Subcutaneous adipose tissue (tissue), 4 donors: ENCODE measurements around the gene DLG2. TPM values are rescaled to one million over a fixed set of nuclear protein-coding genes. Genes with fewer than 3 reads are reported as not detected.

Source experiments
- total RNA-seq, 4 donors: library from RNA; depleted of rRNA; stranded (reverse); fragments of >200 nt; gene quantifications; one replicate each; pipeline ENCODE4 v1.1.0, GENCODE V29; 2016
- TF ChIP-seq, protein P1 (sequence below): fragments of 450-650 bp; IDR thresholded peaks from one replicate; pipeline ENCODE4 v1.5.1; 2016; ENCODE audit warnings: low read depth, mild to moderate bottlenecking, control low read depth, antibody characterized with exemption, moderate library complexity

The DLG2 gene
- total RNA-seq, 4 donors from 2014 or later: 3.6 to 7.0 (median 6.1) TPM

DNA sequence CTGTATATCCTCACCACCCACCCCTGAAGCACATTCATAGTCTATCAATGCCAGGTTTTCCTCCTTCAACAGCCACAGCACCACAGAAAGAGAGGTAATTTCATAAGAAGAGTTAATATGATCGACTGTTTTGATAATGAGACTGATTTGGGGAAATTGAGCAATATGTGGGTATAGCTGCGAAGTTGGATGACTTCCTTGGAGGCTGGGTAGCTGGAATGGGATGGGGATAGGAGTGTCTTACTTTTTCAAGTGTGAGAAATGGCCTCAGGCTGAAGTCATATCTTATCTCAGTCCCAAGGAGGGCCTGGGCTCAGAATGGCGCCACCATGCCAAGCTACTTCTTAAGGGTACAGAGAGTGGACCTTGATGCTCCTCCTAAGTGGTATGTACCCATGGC, 2153.4 kb downstream of the DLG2 start:
- TF ChIP-seq, protein P1, sequence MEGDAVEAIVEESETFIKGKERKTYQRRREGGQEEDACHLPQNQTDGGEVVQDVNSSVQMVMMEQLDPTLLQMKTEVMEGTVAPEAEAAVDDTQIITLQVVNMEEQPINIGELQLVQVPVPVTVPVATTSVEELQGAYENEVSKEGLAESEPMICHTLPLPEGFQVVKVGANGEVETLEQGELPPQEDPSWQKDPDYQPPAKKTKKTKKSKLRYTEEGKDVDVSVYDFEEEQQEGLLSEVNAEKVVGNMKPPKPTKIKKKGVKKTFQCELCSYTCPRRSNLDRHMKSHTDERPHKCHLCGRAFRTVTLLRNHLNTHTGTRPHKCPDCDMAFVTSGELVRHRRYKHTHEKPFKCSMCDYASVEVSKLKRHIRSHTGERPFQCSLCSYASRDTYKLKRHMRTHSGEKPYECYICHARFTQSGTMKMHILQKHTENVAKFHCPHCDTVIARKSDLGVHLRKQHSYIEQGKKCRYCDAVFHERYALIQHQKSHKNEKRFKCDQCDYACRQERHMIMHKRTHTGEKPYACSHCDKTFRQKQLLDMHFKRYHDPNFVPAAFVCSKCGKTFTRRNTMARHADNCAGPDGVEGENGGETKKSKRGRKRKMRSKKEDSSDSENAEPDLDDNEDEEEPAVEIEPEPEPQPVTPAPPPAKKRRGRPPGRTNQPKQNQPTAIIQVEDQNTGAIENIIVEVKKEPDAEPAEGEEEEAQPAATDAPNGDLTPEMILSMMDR: no peak

DNA sequence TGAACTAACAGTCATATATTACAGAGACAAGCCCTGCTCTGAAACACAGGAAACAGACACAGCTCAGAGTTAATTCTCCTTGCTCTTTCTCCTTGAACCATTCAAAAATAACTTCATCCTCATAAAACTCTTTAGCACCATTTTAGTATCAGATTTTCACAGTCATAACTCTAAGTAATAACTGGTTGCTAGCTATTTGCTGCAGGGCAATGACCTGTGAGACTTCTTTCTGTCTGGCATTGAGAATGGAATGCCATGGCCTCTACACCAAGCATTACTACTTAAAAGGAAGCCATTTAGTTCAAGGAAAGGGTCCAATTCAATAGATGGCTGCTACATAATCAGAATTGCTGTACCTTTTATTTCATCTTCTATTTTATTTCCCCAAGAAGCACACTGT, 2154.3 kb downstream of the DLG2 start:
- TF ChIP-seq, protein P1: no peak

DNA sequence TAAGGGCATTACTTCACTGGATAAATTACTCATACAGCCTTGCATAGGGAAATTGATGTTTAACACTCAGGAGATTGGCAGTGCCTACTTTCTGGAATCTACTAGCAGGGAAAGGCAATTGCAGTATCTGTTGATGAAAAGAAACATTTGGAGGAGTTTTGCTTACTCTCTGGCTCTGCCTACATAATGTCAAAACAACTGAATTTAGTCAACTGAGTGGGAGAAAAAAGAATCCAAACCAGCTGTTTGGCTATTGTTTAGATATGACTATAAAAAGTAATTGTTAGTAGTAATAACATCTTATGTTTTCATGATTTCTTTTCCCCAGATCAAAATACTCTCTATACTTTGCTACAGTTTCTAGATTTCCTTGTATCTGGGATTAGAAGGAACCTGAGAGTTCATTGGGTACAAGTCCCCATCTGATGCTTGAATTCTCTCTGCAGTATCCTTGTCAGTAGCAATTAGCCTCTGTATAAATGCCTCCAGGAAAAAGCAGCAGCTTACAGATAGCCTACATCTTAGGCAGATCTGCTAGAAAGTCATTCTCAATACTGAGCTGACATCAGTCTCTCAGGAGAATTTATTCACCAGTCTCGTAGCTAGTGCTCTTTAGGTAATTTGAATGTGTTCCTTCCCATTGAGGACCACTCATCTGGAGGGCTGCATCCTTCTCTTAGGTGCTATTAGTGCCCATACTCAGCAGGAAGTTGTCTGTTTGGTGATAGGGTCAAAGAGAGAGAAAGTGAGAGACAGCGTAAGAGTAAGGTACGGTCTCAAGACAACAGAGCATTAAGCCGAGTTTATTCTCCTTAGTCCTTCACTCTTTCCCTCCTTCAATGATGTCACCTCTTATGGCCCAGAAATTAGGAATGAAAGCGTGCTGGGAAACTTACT, 2155.1 kb downstream of the DLG2 start:
- TF ChIP-seq, protein P1: no peak

DNA sequence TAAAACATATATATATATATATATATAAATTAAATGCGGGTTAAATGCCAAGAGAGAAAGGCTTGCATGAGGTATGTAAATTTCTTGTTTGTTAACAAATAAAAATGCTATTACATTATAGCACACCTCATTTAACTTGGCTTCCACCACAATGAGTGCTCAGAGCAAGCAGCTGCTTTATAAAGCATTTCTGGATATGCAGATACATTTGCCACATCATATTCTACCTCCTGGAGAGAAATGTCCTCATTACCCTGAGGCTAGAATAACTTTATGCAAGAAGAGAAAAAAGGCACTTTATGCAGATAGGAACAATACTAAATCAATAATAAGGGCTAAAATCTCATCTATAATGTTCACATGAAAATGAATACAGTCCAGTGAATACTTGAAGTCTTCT, 2159.3 kb downstream of the DLG2 start:
- TF ChIP-seq, protein P1: no peak

DNA sequence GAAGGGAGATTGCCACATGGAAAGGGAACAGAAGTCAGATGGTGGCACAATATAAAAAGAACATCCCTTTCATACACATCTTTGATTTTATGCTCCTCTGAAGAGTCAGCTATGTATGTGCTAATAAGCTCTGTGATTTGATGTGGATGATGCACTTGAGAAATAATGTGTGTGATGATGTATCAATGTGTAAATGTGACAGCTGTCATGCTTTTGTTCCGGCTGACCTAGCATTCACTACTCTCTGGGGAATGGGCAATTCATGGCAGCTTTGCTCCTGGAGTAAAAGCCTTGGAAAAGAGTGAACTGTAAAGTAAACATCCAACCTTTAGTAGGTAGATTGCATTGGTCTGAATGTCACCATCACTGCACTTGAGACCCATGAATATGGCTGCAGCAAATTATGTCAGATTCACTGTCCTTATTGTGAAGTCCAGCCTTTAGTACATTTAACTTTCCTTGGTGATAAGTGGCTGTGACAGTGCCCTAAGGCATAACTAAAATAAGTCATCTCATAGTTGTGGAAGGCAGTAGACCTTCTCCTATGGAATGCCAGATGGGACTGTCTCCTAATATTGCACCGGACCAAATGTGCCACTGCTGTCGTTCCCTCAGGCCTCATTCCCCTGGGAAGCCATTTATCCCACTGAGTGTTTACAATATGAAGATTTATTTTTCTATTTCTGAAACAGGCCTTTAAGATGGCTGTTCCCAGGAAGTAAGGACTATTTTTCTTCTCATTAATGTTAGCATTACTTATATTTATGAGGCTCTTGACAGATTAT, 2162.8 kb downstream of the DLG2 start:
- TF ChIP-seq, protein P1: no peak

DNA sequence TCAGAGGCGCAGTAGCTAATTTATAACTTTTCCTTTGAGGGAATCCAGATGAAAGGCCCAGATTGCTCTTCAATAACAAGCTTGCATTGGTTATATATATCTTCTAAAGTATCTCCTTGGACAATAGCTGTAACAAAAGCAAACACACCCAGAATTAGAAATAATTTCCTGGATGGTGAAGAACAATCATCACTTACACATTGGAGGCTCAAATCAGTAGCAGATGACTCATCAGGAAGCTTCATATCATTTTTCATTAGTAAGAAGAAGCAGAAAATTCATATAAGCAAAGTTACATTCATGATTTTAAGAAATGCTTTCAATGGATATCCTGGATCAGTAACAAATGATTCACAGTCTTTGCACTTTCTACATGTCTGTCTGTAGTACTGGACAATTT, 2167.3 kb downstream of the DLG2 start:
- TF ChIP-seq, protein P1: no peak

DNA sequence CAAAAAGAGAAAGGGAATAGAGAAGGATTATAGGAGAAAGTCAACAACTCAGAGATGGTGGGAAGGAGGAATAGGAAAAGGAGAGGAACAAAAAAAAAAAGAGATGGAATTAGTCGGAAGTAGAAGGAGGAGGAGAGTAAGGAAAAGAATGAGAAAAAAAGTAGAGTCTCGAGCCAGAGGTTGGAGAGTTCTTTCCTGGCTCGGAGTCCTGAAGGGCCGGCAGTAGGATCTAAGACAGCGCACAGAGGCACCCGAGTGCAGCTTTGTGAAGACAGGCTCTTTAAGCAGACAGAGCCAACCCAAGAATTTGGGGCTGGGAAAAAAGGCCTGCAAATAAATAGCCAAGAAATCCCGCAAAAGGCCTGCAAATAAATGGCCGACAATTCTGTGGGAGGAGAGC, 2170.6 kb downstream of the DLG2 start:
- TF ChIP-seq, protein P1: no peak
